OCI-LY3 (cell line): ENCODE data around the gene NFE2.

Source experiments
- H2AFZ ChIP-seq: fragments of 200-600, 300-600 bp; shearing (Covaris generic); 2 replicates; pipeline ENCODE4 v1.6.0; 2014; ENCODE audit warnings: antibody characterized with exemption, low read depth, low read length
- H3K27ac ChIP-seq: fragments of 200-600, 300-600 bp; sonication (generic); 2 replicates; pipeline ENCODE4 v1.5.1; 2014; ENCODE audit warnings: mild to moderate bottlenecking, low read length, moderate library complexity, mixed read lengths
- H3K27me3 ChIP-seq: fragments of 200-600, 300-600 bp; sonication (generic); 2 replicates; pipeline ENCODE4 v1.6.1; 2014; ENCODE audit warnings: low read depth, low read length, mixed read lengths
- H3K36me3 ChIP-seq: fragments of 200-600, 300-600 bp; sonication (generic); replicated peaks from 2 replicates; pipeline ENCODE3; 2014; ENCODE audit warnings: low read depth, low read length, mixed read lengths
- H3K4me1 ChIP-seq: fragments of 300-600, 200-600 bp; sonication (generic); 2 replicates; pipeline ENCODE4 v1.6.1; 2014; ENCODE audit warnings: low read length, mixed read lengths
- H3K4me2 ChIP-seq: fragments of 200-600, 300-600 bp; sonication (generic); 2 replicates; pipeline ENCODE4 v1.6.1; 2014; ENCODE audit warnings: low read length, mixed read lengths
- H3K4me3 ChIP-seq: fragments of 300-600, 200-600 bp; sonication (generic); 2 replicates; pipeline ENCODE4 v1.5.1; 2014; ENCODE audit warnings: antibody characterized with exemption, mild to moderate bottlenecking, low read length, moderate library complexity
- H3K79me2 ChIP-seq: fragments of 300-600, 200-600 bp; shearing (Covaris generic); 2 replicates; pipeline ENCODE4 v1.6.1; 2014; ENCODE audit warnings: mild to moderate bottlenecking, low read length, mixed read lengths
- H3K9ac ChIP-seq: fragments of 300-600, 200-600 bp; shearing (Covaris generic); 2 replicates; pipeline ENCODE4 v1.6.0; 2014; ENCODE audit warnings: mild to moderate bottlenecking, low read length, moderate library complexity
- H3K9me3 ChIP-seq: fragments of 200-600, 300-600 bp; shearing (Covaris generic); 2 replicates; pipeline ENCODE4 v1.6.1; 2014; ENCODE audit warnings: low read length, mixed read lengths; ENCODE audit not compliant: insufficient read depth
- H4K20me1 ChIP-seq: fragments of 200-600, 300-600 bp; sonication (generic); 2 replicates; pipeline ENCODE4 v1.6.1; 2016; ENCODE audit warnings: low read length, mixed read lengths; ENCODE audit not compliant: insufficient read depth
- CTCF ChIP-seq: fragments of 200-600, 300-600 bp; sonication (generic); IDR thresholded peaks from 2 replicates; pipeline ENCODE4 v1.5.1; 2014; ENCODE audit warnings: antibody characterized with exemption, low read length, low read depth
- EZH2phosphoT487 ChIP-seq: fragments of 200-600 bp; shearing (Covaris generic); IDR thresholded peaks from 2 replicates; pipeline ENCODE4 v1.6.1; 2018; ENCODE audit warnings: antibody characterized with exemption, mixed run types, low read depth

NFE2 gene

GRCh38 chr12:54340846-54341245 lies 40.0 kb upstream of the NFE2 start:
- Histone ChIP-seq H3K4me1 (peaks cover 9% of the 10 kb centered on the region), H3K79me2 (no peaks in the 10 kb centered on the region), H2AFZ (no peak overlapping the region), H3K27me3 (no peaks in the 10 kb centered on the region), H4K20me1 (0 out of 2 replicates have a peak, but pooled peaks cover 14% of the 10 kb centered on the region), H3K36me3 (peaks cover 23% of the 10 kb centered on the region), H3K4me3 (no peak overlapping the region), H3K9me3 (no peaks in the 10 kb centered on the region), H3K4me2 (no peak overlapping the region), H3K27ac (no peak overlapping the region), H3K9ac (no peak overlapping the region)
- TF ChIP-seq CTCF (no peak), EZH2phosphoT487 (no peak)

GRCh38 chr12:54338698-54339296 lies 38.0 kb upstream of the NFE2 start:
- H3K4me3 ChIP-seq, result no peak overlapping the region
- H3K9ac ChIP-seq, result no peak overlapping the region
- peaks cover 20% of the 10 kb centered on the region for H3K36me3 ChIP-seq
- H3K4me2 ChIP-seq, result no peak overlapping the region
- H3K9me3 ChIP-seq, result no peaks in the 10 kb centered on the region
- no peak overlapping the region for H2AFZ ChIP-seq
- H3K27ac ChIP-seq, result no peak overlapping the region
- no peaks in the 10 kb centered on the region for H3K79me2 ChIP-seq
- no peaks in the 10 kb centered on the region for H3K4me1 ChIP-seq
- H4K20me1 ChIP-seq, result 0 out of 2 replicates have a peak, but pooled peaks cover 10% of the 10 kb centered on the region
- no peak for TF ChIP-seq CTCF
- no peak for TF ChIP-seq EZH2phosphoT487
- H3K27me3 ChIP-seq, result no peaks in the 10 kb centered on the region

- Histone ChIP-seq H3K36me3 (peaks cover 13% of the 10 kb centered on the region), H3K4me2 (no peak overlapping the region), H3K27me3 (no peaks in the 10 kb centered on the region), H3K27ac (no peak overlapping the region), H3K4me1 (no peaks in the 10 kb centered on the region), H3K79me2 (peaks cover 7% of the 10 kb centered on the region), H4K20me1 (peaks cover 16% of the 10 kb centered on the region; the same call in 1 of the 2 replicates), H2AFZ (no peak overlapping the region), H3K9me3 (no peaks in the 10 kb centered on the region), H3K4me3 (no peak overlapping the region), H3K9ac (no peak overlapping the region)
- TF ChIP-seq CTCF (no peak), EZH2phosphoT487 (no peak)
These were observed 37.2 kb upstream of the NFE2 start for GRCh38 chr12:54337854-54338650.

- peaks cover 7% of the 10 kb centered on the region for H3K79me2 ChIP-seq
- peaks cover 16% of the 10 kb centered on the region; the same call in 1 of the 2 replicates for H4K20me1 ChIP-seq
- no peak overlapping the region for H3K27ac ChIP-seq
- H3K4me2 ChIP-seq, result no peak overlapping the region
- no peak overlapping the region for H3K4me3 ChIP-seq
- no peaks in the 10 kb centered on the region for H3K27me3 ChIP-seq
- TF ChIP-seq CTCF, result no peak
- TF ChIP-seq EZH2phosphoT487, result no peak
- H3K36me3 ChIP-seq, result peaks cover 8% of the 10 kb centered on the region
- H3K9me3 ChIP-seq, result no peaks in the 10 kb centered on the region
- H3K4me1 ChIP-seq, result no peaks in the 10 kb centered on the region
- no peak overlapping the region for H3K9ac ChIP-seq
- no peak overlapping the region for H2AFZ ChIP-seq
These were observed 36.5 kb upstream of the NFE2 start for GRCh38 chr12:54337280-54337842.
